ENCODE results near the gene ZXDC.

ZXDC gene

DNA sequence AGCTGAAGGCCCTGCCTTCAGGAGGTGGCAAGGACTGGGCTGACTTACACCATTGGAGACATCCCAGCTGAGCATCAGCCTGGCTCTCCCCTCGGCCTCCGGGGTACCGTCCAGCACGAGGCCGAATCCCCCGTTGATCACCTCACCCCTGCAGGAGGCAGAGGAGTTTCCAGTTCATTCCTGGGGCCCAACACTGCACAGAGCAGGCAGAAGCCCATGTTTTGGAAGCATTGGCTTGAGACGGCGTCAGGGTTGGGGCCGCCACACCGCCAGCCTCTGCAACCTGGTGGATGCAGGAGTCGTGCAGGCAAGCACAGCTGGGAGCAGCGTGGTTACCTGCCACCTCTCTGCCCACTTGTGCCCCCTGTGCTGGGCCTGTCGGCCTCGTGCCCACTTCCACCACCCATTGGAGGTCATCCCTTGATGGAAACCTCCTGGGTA is 7.7 kb upstream of the ZXDC start:
- POLR2A ChIA-PET = no interaction called here
- DNase-seq (ENCODE audit: low read depth, low spot score) = no peak

DNA sequence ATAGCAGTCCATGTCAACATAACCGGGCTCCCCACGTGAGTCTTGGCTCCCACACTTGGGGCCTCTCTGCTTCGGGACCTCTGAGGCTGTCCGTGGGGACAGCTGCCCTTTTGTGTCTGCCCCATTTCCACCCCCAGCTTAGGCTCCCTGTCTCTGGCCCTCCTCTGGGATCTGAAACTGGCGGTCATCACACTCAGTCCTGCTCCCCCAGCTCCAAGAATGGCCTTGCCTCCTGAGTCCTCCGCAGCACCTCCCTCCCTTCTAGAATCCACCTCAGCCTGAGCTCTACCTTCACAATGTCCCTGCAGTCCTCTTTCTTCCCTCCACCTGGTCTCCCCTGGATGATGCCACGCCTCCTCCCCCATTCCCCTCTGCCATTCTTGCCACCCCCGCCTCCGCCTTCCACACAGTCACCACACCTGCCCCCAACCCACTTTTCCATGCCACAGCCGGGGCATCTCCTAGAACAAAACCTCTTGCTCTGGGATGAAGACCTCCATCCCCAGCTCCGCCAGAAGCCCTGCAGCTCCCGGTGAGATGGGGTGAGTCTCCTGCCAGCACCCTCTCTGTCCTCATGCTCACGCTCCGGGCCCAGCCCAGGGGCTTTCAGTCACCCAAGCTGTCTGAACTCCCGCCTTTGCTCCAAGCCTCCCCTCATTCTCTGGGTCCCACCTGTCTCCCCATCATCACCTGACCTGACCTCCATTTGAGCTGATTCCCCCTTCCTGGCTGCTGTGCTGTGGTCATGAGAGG is 7.0 kb upstream of the ZXDC start:
- H3K4me3 ChIP-seq (ENCODE audit: low read depth, low read length) = no peak overlapping the region
- no peak for DNase-seq (ENCODE audit: low read depth, low spot score)
- CTCF ChIA-PET = no interaction called here
- TF ChIP-seq CTCF (IDR thresholded peaks at IDR 0.05; ENCODE audit: insufficient read depth, low read length, missing control alignments) = no peak
- POLR2A ChIA-PET = no interaction called here

More for the DNA sequence above, 7.7 kb upstream of the ZXDC start:
- no peak for TF ChIP-seq CTCF (IDR thresholded peaks at IDR 0.05; ENCODE audit: insufficient read depth, low read length, missing control alignments)
- CTCF ChIA-PET = no interaction called here
- no peak overlapping the region for H3K4me3 ChIP-seq (ENCODE audit: low read depth, low read length)

DNA sequence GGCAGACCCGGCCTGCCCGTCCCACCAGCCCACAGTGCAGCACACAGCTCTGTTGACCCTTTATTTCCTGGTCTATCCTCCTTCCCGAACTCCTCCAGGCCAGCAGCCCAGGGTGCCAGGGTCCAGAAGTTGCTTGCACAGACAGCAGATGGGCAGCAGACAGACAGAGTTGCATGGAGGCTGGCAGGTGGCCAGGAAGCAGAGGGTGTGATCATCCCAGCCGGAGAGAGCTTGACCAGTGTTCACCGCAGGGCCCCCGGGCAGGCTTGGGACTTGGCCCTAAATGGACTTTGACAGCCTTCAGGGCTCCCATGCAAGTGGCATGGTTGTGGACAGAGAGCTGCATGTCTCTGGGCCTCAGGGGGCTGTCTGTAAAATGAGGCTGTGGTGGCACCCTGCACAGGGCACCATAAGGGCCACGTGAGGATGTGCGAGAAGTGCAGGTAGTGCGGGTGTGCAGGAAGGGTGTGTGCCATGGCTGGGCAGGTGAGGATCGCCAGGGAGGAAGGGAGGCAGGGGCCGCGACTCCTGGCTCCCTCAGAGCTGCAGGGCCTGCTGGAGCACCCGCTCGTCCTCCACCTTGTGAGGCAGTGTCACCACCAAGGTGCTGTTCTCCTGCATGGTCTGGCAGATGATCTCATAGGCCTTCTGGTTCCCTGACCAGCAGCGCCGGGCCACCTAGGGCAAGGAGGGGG is 6.3 kb upstream of the ZXDC start:
- ChIA-PET CTCF (no interaction called here), POLR2A (no interaction called here)
- TF ChIP-seq CTCF (IDR thresholded peaks at IDR 0.05; ENCODE audit: insufficient read depth, low read length, missing control alignments) = no peak
- H3K4me3 ChIP-seq (ENCODE audit: low read depth, low read length) = no peak overlapping the region
- no peak for DNase-seq (ENCODE audit: low read depth, low spot score)

- no peak for DNase-seq (ENCODE audit: low read depth, low spot score)
Observed at GRCh38 chr3:126480861-126481260, 5.2 kb upstream of the ZXDC start.

DNA sequence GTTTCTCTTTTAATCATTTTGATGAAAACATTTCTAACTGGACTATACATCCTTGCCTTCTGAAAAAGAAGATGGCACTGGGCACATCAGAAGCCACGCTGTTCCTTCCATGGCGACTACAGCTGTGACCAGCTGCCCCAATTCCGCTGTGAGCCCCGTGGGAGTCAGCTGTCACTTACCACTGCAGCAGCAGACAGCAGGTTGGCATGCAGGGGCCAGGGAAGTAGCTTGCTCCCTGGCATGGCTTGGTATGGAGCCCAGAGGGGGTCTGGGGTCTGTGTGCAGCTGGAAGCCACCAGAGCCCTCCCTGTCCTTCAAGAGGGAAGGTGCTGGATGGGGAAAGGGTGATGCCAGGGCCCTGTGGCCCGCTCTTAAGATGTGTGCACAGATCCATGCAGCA is 4.5 kb upstream of the ZXDC start:
- DNase-seq (ENCODE audit: low read depth, low spot score) = no peak
- CTCF ChIA-PET = no interaction called here
- POLR2A ChIA-PET = no interaction called here
- H3K4me3 ChIP-seq (ENCODE audit: low read depth, low read length) = no peak overlapping the region
- no peak for TF ChIP-seq CTCF (IDR thresholded peaks at IDR 0.05; ENCODE audit: insufficient read depth, low read length, missing control alignments)

More at GRCh38 chr3:126480861-126481260, 5.2 kb upstream of the ZXDC start:
- ChIA-PET CTCF (no interaction called here), POLR2A (no interaction called here)
- no peak overlapping the region for H3K4me3 ChIP-seq (ENCODE audit: low read depth, low read length)
- TF ChIP-seq CTCF (IDR thresholded peaks at IDR 0.05; ENCODE audit: insufficient read depth, low read length, missing control alignments) = no peak

GRCh38 chr3:126479642-126480041 is 4.0 kb upstream of the ZXDC start:
- CTCF ChIA-PET = no interaction called here

More at GRCh38 chr3:126479642-126480041, 4.0 kb upstream of the ZXDC start:
- no peak for TF ChIP-seq CTCF (IDR thresholded peaks at IDR 0.05; ENCODE audit: insufficient read depth, low read length, missing control alignments)
- no peak overlapping the region for H3K4me3 ChIP-seq (ENCODE audit: low read depth, low read length)
- POLR2A ChIA-PET = no interaction called here
- DNase-seq (ENCODE audit: low read depth, low spot score) = no peak

Measured in AG04449 (cell line).